Vagina (tissue), 2 donors: ENCODE measurements around the gene ABCD4. TPM values are rescaled to one million over a fixed set of nuclear protein-coding genes. Genes with fewer than 3 reads are reported as not detected.

Experiments
- DNase-seq, 2 donors: peaks; one replicate each; pipeline ENCODE4 v3.0.0-alpha.2; 2017; ENCODE audit errors: extremely low spot score in 2 of 2
- H3K27ac ChIP-seq: fragments of 200-600 bp; sonication (generic); one replicate; pipeline ENCODE4 v1.5.1; 2019
- H3K27me3 ChIP-seq: fragments of 200-600 bp; sonication (generic); one replicate; pipeline ENCODE4 v1.5.1; 2019
- H3K36me3 ChIP-seq, 2 donors: fragments of 200-600 bp; sonication (generic); one replicate each; pipeline ENCODE4 v1.5.1; 2017 to 2019
- H3K4me1 ChIP-seq: fragments of 200-600 bp; sonication (generic); one replicate; pipeline ENCODE4 v1.5.1; 2019
- H3K4me3 ChIP-seq, 2 donors: fragments of 200-600 bp; sonication (generic); 1 replicate in 1 of 2; 2 replicates in 1 of 2; pipeline ENCODE4 v1.5.1; 2016 to 2019
- H3K9me3 ChIP-seq: fragments of 200-600 bp; sonication (generic); one replicate; pipeline ENCODE4 v1.5.1; 2019
- POLR2A ChIP-seq, 2 donors: fragments of 450-650 bp; IDR thresholded peaks; one replicate each; pipeline ENCODE4 v1.6.1; 2017; ENCODE audit warnings: antibody characterized with exemption in 2 of 2, mild to moderate bottlenecking in 2 of 2, moderate library complexity in 2 of 2
- POLR2AphosphoS5 ChIP-seq, 2 donors: sonication (generic); formaldehyde crosslinking; IDR thresholded peaks; one replicate each; pipeline ENCODE4 v1.9.0; 2017; ENCODE audit warnings: antibody characterized with exemption in 2 of 2, mild to moderate bottlenecking in 2 of 2, low read depth in 1 of 2; ENCODE audit not compliant: insufficient read depth in 1 of 2
- intact Hi-C: fragments of 100-400 bp; cut with DNase I; formaldehyde crosslinking; loops from one replicate; pipeline ENCODE4 v1.15.1; 2023
- total RNA-seq: library from RNA; depleted of rRNA; stranded (reverse); fragments of >200 nt; gene quantifications from one replicate; pipeline ENCODE4 v1.2.3, GENCODE V29; 2016
- TF ChIP-seq, protein P1 (sequence below), 3 experiments: fragments of 450-650 bp in 2 of 3; fragments of 200-600 bp in 1 of 3; sonication (generic) in 1 of 3; IDR thresholded peaks; one replicate each; pipeline ENCODE4 v1.5.1; 2017 to 2019; ENCODE audit warnings: antibody characterized with exemption in 3 of 3, mild to moderate bottlenecking in 2 of 3, moderate library complexity in 2 of 3

The ABCD4 gene
- total RNA-seq, 1 donor from 2014 or later, result 52.3 TPM

- Histone ChIP-seq H3K27me3 (no peaks in the 10 kb centered on the region), H3K27ac (no peak overlapping the region), H3K4me3 (no peak overlapping the region), H3K4me1 (peaks cover 3% of the 10 kb centered on the region), H3K9me3 (no peaks in the 10 kb centered on the region), H3K36me3 (peaks cover 0 to 70% of the 10 kb centered on the region in 2 donors)
- intact Hi-C loops, result no loop called here
- DNase-seq, result no peak
- TF ChIP-seq POLR2AphosphoS5 (IDR thresholded peaks at IDR 0.05; ENCODE audit: insufficient read depth in 1 of 2, low read depth in 1 of 2), result no peak
- TF ChIP-seq POLR2A (IDR thresholded peaks at IDR 0.05), result no peak
- TF ChIP-seq, protein P1, sequence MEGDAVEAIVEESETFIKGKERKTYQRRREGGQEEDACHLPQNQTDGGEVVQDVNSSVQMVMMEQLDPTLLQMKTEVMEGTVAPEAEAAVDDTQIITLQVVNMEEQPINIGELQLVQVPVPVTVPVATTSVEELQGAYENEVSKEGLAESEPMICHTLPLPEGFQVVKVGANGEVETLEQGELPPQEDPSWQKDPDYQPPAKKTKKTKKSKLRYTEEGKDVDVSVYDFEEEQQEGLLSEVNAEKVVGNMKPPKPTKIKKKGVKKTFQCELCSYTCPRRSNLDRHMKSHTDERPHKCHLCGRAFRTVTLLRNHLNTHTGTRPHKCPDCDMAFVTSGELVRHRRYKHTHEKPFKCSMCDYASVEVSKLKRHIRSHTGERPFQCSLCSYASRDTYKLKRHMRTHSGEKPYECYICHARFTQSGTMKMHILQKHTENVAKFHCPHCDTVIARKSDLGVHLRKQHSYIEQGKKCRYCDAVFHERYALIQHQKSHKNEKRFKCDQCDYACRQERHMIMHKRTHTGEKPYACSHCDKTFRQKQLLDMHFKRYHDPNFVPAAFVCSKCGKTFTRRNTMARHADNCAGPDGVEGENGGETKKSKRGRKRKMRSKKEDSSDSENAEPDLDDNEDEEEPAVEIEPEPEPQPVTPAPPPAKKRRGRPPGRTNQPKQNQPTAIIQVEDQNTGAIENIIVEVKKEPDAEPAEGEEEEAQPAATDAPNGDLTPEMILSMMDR (IDR thresholded peaks at IDR 0.05), result no peak
These were observed 9.1 kb downstream of the ABCD4 start for GRCh38 chr14:74293606-74294005.

DNA sequence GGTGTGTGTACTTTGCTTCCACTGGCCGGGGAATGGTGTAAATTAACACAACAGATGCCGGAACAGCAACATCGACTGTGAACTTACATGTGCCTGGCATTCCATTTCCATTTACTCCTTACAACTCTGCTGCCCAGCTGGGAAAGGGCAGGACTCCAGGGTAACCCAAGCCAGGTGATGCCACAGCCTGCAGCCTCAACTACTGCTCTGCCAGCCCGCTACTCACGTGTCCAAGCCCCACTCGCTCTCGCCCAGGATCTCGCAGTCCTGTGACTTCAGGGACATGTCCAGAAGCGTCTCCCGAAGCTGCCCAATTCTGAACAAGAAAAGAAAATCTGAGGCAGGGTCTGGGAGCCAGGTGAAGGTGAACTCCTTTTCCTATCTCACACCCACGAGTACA is 10.7 kb downstream of the ABCD4 start:
- no peaks in the 10 kb centered on the region for H3K27me3 ChIP-seq
- no peaks in the 10 kb centered on the region for H3K9me3 ChIP-seq
- TF ChIP-seq, protein P1 (IDR thresholded peaks at IDR 0.05), result no peak
- no peak for TF ChIP-seq POLR2A (IDR thresholded peaks at IDR 0.05)
- no peak for TF ChIP-seq POLR2AphosphoS5 (IDR thresholded peaks at IDR 0.05; ENCODE audit: insufficient read depth in 1 of 2, low read depth in 1 of 2)
- no peak overlapping the region for H3K4me3 ChIP-seq
- DNase-seq, result no peak
- peaks cover 0 to 72% of the 10 kb centered on the region in 2 donors for H3K36me3 ChIP-seq
- H3K27ac ChIP-seq, result no peak overlapping the region
- no peaks in the 10 kb centered on the region for H3K4me1 ChIP-seq
- intact Hi-C loops, result no loop called here

GRCh38 chr14:74290415-74290814 is 12.3 kb downstream of the ABCD4 start:
- no peak overlapping the region for H3K4me3 ChIP-seq
- intact Hi-C loops, result no loop called here
- H3K27me3 ChIP-seq, result no peaks in the 10 kb centered on the region
- TF ChIP-seq POLR2A (IDR thresholded peaks at IDR 0.05) (no peak), POLR2AphosphoS5 (IDR thresholded peaks at IDR 0.05; ENCODE audit: insufficient read depth in 1 of 2, low read depth in 1 of 2) (no peak)
- TF ChIP-seq, protein P1 (IDR thresholded peaks at IDR 0.05), result no peak
- peaks cover 0 to 73% of the 10 kb centered on the region in 2 donors for H3K36me3 ChIP-seq
- no peaks in the 10 kb centered on the region for H3K9me3 ChIP-seq
- no peaks in the 10 kb centered on the region for H3K4me1 ChIP-seq
- H3K27ac ChIP-seq, result no peak overlapping the region
- no peak for DNase-seq

DNA sequence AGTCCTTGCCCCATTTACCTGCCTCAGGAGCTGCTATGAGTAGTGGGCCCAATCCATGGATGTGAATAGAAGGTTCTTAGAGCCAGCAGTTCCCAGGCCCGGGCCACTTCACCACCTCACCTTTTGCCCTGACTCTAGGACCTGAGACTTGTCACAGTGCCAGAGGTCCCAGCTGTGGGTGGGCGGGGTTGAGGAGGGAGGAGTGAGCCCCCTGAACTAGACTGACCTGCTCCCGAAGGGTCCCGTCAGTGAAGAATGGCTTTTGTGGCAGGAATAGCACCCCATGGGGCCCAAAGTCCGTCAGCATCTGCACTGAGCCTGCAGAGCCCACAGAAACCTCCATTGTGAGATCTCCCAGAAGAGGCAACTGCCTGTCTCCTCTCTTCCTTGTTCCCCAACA is 12.9 kb downstream of the ABCD4 start:
- no peaks in the 10 kb centered on the region for H3K4me1 ChIP-seq
- TF ChIP-seq POLR2AphosphoS5 (IDR thresholded peaks at IDR 0.05; ENCODE audit: insufficient read depth in 1 of 2, low read depth in 1 of 2), result no peak
- no peak for TF ChIP-seq POLR2A (IDR thresholded peaks at IDR 0.05)
- TF ChIP-seq, protein P1 (IDR thresholded peaks at IDR 0.05), result no peak
- H3K36me3 ChIP-seq, result peaks cover 0 to 73% of the 10 kb centered on the region in 2 donors
- no peaks in the 10 kb centered on the region for H3K27me3 ChIP-seq
- intact Hi-C loops, result no loop called here
- DNase-seq, result no peak
- H3K4me3 ChIP-seq, result no peak overlapping the region
- H3K27ac ChIP-seq, result no peak overlapping the region
- no peaks in the 10 kb centered on the region for H3K9me3 ChIP-seq

DNA sequence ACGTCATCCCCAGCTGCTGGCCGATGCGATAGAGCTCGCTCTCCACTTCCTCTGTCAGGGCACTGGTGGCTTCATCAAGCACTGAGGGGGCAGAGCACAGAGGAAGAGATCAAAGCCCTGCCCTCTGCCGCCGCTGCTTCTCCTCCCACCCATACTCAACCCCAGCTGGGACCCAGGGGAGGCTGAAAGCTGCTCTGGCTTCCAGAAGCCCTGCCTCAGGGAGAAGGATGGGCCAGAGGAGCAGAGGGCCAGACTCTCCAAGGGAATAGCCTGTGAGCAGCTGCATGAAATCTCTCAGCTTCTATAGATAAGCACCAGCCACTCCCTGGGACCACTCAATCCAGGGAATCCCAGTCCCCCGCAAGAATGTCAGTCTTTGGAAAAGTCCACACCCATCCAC is 16.0 kb downstream of the ABCD4 start:
- Histone ChIP-seq H3K27ac (no peak overlapping the region), H3K9me3 (no peaks in the 10 kb centered on the region), H3K27me3 (no peaks in the 10 kb centered on the region), H3K4me1 (no peaks in the 10 kb centered on the region), H3K36me3 (peaks cover 0 to 74% of the 10 kb centered on the region in 2 donors), H3K4me3 (no peak overlapping the region)
- intact Hi-C loops, result no loop called here
- DNase-seq, result no peak
- TF ChIP-seq POLR2AphosphoS5 (IDR thresholded peaks at IDR 0.05; ENCODE audit: insufficient read depth in 1 of 2, low read depth in 1 of 2) (no peak), POLR2A (IDR thresholded peaks at IDR 0.05) (no peak)
- TF ChIP-seq, protein P1 (IDR thresholded peaks at IDR 0.05), result no peak
